Measurements from ENCODE around the gene PQBP1.

PQBP1 gene

DNA sequence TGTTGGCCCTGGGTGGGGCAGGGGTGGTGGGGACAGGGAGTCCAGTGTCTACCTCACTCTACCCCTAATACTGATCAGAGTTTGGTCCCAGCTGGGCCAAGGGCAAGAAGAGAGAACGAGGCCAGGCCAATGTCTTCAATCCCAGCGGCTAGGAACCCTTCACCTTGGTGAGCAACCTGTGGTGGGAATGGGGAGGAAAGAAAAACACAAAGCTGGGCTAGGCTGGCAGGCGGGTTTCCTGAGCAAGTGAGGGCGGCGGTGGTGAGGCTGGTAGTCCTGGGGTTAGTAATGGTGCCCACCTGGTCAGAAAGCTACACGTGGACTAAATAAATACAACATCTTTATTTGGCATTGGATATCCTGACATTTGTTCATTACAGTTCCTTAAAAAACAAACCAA, 5.6 kb downstream of the PQBP1 start:
- no peak for TF ChIP-seq CTCF (IDR thresholded peaks at IDR 0.05; ENCODE audit: low read depth, low read length)
- Histone ChIP-seq H3K27ac (no peak overlapping the region), H3K27me3 (ENCODE audit: insufficient read depth, low read depth, severe bottlenecking) (peaks cover 6% of the 10 kb centered on the region), H3K4me3 (ENCODE audit: low read depth, low read length) (no peak overlapping the region), H3K9me3 (ENCODE audit: severe bottlenecking) (no peaks in the 10 kb centered on the region), H3K36me3 (peaks cover 19% of the 10 kb centered on the region)
- DNase-seq: no peak

DNA sequence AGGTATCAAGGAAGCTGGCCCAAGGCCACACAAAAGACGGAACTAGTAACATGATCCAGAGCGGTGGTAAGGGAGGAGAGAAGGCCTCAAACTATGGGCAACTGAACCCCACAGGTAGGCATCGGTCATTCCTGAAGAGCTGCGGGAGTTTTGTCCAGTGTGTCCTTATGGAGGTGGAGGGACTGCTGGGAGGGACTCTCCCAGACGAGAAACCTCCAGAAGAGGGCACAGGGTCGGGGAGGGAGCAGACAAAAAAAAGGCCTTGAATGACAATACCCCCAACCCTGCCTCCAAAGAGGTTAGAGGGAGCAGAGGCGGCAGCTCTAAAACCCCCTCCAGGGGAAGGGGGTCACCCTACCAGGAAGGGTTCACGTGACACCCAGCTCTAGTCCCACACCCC, 6.5 kb downstream of the PQBP1 start:
- no peak overlapping the region for H3K4me3 ChIP-seq (ENCODE audit: low read depth, low read length)
- DNase-seq: no peak
- H3K27ac ChIP-seq: no peak overlapping the region
- H3K27me3 ChIP-seq (ENCODE audit: insufficient read depth, low read depth, severe bottlenecking): peaks cover 6% of the 10 kb centered on the region
- H3K9me3 ChIP-seq (ENCODE audit: severe bottlenecking): no peaks in the 10 kb centered on the region
- H3K36me3 ChIP-seq: peaks cover 19% of the 10 kb centered on the region; the same call in 1 of the 2 replicates
- TF ChIP-seq CTCF (IDR thresholded peaks at IDR 0.05; ENCODE audit: low read depth, low read length): no peak

DNA sequence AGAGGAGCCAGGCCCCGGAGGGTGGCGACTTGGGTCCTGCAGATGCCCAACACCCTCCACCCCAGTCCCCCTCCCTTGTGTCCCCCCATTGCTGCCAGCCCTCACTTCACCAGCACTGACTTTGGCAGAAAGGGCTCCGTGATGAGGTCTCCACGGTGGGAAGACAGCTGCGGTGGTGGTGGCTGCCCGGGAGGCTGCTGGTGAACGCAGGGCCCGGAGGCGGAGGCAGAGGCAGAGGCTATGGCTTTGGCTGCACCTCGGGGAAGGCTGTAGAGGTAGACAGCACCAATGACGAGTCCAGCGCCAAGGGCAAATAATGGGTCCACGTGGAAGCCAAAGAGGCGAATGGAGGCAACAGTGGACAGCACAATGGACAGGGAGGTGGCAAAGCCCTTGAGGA, 6.9 kb downstream of the PQBP1 start:
- no peak overlapping the region for H3K4me3 ChIP-seq (ENCODE audit: low read depth, low read length)
- no peak overlapping the region for H3K27ac ChIP-seq
- no peaks in the 10 kb centered on the region for H3K9me3 ChIP-seq (ENCODE audit: severe bottlenecking)
- peaks cover 6% of the 10 kb centered on the region for H3K27me3 ChIP-seq (ENCODE audit: insufficient read depth, low read depth, severe bottlenecking)
- DNase-seq: no peak
- H3K36me3 ChIP-seq: peaks cover 16% of the 10 kb centered on the region; the same call in 1 of the 2 replicates
- no peak for TF ChIP-seq CTCF (IDR thresholded peaks at IDR 0.05; ENCODE audit: low read depth, low read length)

- no peak for DNase-seq
- H3K27ac ChIP-seq: no peak overlapping the region
- peaks cover 6% of the 10 kb centered on the region for H3K27me3 ChIP-seq (ENCODE audit: insufficient read depth, low read depth, severe bottlenecking)
- no peak overlapping the region for H3K4me3 ChIP-seq (ENCODE audit: low read depth, low read length)
- no peaks in the 10 kb centered on the region for H3K9me3 ChIP-seq (ENCODE audit: severe bottlenecking)
- peaks cover 14% of the 10 kb centered on the region; the same call in 1 of the 2 replicates for H3K36me3 ChIP-seq
- TF ChIP-seq CTCF (IDR thresholded peaks at IDR 0.05; ENCODE audit: low read depth, low read length): no peak
Measured at GRCh38 chrX:48905090-48905790, 7.5 kb downstream of the PQBP1 start.

DNA sequence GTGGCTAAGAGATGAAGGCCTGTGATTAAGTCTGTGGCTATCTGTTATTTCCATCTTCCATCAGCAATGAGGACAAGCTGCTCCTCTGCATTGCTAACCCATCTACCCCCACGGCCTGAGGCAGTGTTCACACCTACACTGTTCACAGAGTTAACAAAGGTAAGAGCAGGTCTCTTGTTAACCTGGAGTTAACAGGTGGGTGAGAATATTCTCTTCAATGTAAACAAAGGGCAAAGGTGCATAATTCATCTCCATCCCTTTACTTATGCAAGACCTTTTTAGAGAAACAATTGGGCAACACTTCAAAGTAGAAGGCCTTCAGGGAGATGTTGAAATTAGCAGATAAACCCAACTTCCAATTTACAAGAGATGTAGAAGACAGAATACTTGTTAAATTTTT, 10.9 kb downstream of the PQBP1 start:
- H3K9me3 ChIP-seq (ENCODE audit: severe bottlenecking): no peaks in the 10 kb centered on the region
- no peak for DNase-seq

More for the DNA sequence above, 10.9 kb downstream of the PQBP1 start:
- H3K27me3 ChIP-seq (ENCODE audit: insufficient read depth, low read depth, severe bottlenecking): no peaks in the 10 kb centered on the region
- H3K36me3 ChIP-seq: no peaks in the 10 kb centered on the region; the same call in 1 of the 2 replicates
- no peak overlapping the region for H3K27ac ChIP-seq
- no peak for TF ChIP-seq CTCF (IDR thresholded peaks at IDR 0.05; ENCODE audit: low read depth, low read length)
- no peak overlapping the region for H3K4me3 ChIP-seq (ENCODE audit: low read depth, low read length)
